NCI-H748 (cell line): ENCODE measurements around the gene MYMK.

Experiments used
- DNase-seq: peaks from one replicate; lab custom pipeline; 2025; ENCODE audit not compliant: unreplicated experiment; lab: John Stamatoyannopoulos, UW

MYMK gene

DNA sequence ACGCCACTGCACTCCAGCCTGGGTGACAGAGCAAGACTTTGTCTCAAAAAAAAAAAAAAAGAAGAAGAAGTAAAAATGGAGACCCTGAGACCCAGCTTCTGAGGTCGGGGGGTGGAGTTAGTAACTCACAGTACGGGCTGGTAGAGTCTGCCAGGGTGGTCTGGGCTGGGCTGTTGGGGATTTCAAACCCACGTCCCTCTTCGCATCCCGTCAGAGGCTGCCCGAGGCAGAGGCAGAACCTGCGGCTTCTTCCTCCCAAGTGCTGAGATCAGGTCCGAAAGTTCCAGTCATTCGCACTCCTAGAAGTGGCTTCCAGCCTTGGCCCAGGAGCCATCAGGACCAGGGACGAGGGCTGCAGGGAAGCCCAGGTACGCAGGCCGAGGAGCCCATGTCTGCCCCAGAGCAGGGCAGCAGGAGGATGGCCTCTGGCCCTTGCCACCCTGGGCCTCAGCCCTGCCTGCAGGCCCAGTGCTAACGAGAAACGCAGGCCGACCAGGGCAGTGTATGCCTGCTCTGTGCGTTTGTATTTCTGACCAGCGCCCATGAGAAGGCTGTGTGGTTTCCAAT, 36.0 kb downstream of the MYMK start:
- DNase-seq = no peak

DNA sequence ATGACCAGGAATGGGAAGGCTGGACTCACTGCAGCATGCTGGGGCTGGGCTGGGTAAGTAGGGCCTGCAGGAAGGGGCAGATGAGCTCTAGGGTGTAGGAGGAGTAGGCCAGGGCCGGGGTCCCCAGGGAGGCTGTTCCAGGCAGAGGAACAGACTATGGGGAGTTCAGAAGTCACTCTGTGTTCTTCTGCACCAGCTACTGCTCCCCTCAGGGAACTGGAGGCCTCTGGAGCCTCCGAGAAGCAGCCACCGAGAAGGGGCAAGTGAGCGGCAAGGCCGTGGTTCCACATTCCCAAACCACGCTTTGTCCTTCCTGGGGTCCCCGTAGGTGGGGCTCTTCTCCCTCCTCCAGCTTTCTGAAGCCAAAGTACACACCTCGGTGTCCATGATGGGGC, 37.4 kb downstream of the MYMK start:
- DNase-seq = no peak

DNA sequence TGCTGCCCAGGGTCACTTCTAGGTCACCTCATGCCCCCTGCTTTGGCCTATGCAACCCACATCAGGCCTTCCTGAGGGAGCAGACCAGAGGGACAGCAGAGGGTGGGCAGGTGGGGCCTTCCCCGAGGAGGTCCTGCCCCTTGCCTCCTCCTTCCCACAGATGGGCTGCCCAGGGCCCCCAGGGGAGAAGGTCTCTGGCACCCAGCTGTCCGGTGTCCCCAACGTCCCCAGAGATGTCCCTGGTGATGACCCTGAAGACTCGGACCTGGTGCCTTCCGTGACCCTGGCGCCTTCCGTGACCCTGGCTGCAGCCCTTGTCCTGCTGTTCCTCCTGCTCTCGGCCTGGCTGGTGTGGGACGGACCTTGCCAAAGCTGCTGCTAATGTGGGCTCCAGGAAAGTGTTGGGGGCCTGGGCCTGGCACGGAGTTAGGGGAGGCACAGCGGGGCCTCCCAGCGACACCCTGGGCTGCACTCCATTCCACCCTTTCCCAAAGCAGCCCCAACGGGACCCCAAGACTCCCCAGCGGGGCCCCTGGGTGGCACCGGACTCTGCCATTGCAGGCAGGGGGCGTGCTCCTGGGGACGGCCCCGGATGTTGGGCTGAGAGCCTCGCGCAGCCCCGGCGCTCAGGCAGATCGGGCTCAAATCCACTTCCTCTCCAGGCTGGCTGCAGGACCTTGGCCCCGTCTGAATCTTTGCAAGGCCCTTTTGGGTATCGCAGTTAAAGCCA, 39.1 kb downstream of the MYMK start:
- no peak for DNase-seq

DNA sequence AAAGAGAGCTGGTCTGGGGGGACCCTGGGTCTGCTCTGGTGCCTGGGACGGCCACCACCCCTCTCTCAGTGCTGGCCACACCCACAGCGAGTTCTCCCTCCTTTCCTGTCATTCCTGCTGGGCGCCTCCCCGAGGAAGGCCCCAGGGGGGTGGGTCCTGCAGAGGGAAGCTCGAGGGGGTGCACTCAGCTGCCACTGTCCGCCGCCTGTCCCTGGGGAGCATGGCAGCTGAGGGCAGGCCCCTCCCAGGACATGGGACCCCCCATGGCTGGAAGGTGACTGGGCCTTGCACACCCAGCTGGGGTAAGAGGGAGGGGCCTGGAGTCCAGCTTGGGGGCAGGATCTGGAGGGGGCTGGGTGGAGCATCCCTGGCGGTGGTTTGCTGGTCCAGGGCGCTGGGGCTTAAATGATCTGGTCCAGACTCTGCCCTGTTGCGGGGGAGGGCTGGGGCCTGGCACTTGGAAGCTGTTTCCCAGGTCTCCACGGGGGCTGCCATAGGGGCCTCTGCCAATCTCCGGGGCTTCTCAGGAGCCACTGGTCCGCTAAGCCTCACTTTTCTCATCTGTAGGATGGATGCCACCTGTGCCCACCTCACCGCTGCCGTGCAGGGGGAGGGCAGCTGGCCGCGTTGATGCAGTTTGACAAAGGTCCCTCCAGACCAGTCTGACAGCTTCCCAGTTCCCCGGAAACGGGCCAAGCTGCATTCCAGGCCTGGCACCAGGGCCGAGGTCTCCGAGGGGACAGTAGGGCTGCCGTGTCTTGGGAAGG, 39.9 kb downstream of the MYMK start:
- no peak for DNase-seq

DNA sequence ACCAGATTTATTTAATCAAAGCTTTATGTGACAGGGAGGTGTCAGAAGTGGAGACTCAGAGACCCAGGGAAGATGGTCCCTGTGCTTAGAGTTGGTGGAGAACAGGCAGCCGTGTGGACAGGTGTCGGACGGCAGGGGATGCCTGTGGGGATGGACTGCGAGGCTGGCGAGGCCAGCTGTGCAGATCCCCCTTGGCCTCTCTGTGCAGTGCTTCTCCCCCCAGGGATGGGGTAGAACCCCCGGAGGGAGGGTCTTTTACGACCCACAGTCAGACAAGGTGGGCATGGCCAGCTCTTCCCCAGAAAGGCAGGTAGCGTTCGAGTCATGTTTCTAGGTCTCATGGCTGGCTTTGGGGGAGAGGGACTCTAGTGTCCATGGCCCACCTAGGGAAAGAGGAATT, 41.1 kb downstream of the MYMK start:
- DNase-seq = no peak

DNA sequence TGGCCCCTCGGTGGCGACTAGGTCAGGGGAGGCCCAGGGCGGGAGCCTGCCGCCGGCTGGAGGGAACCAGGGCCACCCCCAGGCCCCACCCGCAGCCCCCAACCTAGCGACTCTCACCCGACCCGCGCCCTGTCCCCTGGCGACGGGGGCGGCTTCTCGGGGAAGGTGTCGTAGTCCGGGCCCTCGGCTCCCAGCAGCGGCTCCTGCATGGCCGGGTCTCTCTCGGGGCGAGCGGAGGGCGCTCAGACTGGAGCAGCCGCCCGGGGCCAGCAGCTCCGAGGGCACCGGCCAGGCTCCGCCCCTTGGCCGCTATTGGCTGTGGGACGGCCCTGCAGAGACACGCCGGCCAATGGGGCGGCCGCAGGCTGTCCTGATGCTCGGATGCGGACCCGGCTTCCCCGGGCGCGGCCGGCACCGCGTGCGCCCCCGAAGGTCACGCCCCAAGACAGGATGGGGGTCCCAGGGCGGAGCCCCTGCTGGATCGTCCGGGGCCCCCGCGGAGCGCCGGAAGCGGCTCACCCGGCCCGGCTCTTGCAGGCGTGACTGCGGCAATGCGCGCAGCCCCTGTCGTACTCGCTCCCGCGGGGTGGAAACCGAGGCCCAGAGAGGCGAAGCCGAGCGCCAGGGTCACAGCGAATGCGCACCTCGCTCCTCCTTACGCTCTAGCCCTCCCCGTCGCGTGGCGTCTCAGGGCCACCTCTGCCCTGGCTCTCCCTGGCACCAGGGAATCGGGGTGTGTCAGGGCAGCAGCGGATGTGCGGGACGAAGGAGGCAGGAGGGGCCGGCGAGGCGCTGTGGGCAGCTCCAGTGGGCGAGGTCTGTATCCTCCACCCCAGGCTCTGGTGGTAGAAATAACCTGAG, 45.7 kb downstream of the MYMK start, which contains the start of gene SLC2A6:
TSS of gene SLC2A6 (minus strand) at position 249 of the 861 bp plus-strand sequence. CDS start at position 209, 40 bp downstream.
- peak; percentile 93 for DNase-seq

DNA sequence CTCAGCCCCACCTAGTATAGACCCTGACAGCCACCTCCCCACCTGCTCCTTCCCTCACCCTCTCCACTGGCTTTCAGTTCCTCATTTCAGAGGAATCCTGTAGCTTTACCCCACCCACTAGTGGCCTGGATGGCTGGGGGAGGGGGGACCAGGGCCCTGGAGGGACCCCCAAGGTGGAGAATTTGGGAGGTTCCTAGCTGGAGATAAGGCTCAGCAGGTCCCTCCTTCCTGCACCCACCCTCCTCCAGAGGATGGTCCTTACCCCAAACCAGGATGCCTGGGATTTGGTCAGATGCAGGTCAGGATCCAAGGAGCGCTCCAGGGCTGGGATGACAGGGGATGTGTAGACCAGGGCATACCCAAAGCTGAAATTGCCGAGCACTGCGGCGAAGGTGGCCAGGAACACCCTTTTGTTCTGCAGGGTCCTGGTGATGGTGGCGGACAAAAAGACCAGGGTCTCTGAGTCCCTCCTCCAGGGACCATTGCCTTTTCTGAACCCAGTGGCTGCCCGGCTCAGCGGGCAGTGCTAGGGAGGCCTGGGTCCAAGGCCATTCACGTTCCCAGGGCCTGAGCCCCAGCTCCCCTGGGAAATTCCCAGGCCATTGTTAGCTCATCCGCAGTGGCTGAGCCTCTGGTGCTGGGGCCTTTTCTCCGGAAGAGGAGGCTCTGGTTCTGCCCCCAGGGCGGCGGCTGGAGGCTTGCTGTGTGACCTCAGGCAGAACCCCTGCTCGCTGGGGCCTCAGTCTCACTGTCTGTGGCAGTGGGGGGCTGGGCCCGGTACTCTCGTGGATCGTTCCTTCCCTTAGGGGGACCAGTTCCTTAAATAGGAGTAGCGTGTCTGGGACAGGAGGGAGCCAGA, 46.5 kb downstream of the MYMK start:
- peak; percentile 32 for DNase-seq

DNA sequence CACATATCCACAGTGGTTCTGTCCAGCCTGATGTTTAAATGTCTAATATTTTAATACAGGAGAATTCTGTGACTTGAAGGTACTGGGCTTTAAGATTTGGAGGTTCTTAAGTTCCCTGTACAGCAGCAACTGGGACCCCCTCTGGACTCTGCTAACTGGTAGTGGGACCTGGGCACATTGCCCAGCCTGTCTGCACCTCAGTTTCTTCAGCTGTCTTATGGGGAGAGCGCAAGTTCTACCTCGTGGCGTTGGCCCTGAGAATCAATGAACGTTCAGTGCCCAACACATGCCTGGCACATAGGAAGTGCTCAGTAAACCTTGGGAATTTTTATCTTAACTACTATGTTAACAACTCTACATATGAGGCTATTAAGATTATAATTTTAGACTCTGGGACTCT, 47.3 kb downstream of the MYMK start:
- DNase-seq = no peak

DNA sequence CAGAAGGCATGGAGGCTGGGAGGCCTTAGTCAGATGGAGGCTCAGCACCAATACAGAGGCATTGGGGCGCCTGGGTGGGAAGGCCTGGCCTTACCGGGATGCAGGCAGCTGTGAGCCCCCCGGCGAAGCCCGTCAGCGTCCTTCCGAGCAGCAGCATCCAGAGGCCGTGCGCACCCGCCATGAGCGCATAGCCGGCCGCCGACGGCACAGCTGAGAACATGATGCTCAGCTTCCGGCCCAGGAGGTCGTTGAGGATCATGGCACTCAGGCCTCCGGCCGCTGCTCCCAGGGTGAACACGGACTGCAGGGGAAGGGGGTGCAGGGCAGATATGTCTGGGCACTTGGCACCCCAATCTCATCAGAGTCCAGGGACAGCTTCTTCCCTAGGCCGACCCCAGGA, 47.8 kb downstream of the MYMK start:
- DNase-seq = no peak

DNA sequence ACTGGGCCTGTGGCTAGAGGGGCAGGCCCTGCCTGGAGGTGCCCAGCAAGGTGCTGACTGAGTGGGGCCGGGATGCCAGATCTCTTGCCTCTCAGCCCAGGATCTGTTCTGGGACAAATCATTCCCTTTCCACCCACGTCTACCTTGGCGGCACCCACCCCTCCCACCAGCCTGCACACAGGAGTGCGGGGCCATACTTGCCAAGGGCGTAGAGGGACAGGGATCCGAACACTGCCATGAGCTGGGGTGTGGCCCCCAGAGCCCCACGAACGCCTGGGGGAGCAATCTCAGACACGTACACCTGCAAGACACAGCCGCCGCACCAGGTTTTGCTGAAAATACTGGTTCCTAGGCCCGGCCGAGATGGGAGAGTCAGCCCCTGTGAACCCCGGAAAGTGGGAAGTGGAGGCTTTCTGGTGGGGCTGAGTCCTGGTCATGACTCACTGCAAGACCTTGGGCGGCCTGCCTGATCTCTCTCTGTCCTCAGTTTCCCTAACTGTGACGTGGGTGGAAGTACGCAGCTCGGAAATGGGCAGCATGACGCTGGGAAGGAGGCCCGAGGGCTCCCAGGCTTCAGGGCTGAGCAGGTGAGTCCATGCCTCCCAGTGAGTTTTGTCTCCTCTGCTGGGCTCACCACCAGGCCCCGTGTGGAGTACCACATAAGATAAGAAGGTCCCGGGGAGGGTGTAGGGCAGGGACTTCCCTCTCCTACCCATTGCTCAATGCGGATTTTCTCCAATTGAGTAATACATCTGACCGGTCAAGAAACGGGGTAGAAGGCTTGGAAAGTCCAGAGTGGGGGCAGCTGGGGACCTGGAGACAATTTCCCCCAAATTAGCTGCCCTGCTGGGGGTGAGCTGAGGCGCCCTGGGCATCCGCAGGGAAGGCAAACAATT, 48.5 kb downstream of the MYMK start:
- no peak for DNase-seq

DNA sequence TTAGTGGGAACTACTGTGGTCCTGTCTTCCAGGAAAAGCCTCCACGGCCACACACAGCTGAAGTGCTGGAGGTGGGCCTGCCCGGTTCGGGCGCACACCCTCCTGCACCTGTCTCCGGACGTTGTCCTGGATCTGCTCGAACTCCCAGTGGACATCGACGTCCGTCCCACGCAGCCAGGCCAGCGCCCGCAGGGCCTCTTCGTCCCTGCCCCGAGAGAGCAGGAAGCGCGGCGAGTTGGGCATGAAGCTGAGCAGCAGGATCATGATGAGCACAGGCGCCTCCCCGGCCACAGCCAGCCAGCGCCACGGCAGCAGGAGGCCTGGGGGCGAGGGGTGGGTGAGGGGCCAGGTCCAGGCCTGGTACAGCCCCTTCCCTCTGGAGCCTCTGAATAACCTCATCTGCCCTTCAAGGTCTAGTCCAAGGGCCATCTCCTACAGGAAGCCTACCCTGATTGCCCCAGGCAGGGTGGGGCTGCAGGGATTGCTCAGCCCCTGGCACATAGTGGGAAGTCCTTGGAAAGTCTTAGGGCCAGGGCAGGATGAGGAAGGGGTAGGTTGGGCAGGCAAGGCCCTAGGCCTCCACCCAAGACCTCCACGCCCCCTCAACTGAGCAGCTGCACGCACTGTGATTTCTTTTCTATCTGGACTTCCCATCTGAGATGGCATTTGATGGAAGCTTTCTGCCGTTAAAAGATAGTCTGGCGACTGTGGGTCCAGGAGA, 49.3 kb downstream of the MYMK start:
- no peak for DNase-seq

DNA sequence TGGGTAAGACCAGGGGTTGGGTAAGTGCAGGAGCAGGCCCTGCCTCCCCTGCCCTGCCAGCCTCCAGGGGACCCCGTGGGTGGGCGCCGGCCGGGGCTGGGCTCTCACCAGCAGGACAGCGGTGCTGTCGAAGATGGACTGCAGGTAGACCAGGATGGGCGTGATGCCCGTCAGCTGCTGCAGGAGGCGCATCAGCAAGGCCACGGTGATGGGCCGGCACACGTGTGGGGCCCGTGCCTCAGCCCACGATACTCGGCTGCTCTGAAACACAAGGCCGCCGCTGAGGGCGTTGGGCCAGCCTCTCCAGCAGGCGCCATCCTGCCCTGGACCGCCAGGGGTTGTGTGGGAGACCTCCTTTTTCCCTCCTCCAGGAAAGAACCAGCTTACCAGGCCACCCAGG, 49.9 kb downstream of the MYMK start:
- DNase-seq = no peak

DNA sequence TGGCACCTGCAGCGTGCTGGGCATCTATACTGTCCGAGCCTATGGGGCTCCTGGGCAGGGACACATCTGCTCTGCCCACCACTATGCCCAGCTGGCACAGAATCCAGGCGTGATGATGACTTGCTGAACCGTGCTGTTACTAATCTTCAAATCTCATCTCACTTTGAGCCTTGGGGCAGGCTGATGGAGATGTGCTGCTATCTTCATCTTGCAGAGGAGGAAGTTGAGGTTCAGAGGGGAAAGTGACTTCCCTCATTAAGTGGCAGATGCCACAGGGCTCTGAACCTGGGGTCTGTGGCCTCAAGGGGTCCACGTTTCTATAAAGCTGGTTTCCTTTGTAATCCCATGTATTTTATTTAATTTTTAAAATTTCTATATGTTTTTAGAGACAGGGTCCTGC, 50.5 kb downstream of the MYMK start:
- no peak for DNase-seq

DNA sequence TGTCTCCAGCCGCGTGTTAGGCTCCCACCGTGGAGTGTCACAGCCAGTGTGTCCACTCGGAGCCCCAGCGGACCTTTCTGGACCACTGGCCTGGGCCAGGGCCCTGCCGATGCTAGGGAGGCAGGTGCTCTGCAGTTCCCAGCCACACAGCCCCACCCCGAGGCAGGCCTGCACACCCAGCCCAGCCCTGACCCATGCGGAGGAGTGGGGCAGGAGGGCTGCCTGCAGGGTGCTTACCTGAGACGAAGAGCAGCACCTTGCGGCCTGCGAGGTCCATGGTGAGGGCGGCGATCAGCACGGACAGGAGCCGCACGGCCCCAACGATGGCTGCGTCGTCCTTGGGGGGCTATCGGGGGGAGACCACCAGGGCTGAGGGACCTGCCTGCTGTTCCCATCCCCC, 51.0 kb downstream of the MYMK start:
- no peak for DNase-seq

DNA sequence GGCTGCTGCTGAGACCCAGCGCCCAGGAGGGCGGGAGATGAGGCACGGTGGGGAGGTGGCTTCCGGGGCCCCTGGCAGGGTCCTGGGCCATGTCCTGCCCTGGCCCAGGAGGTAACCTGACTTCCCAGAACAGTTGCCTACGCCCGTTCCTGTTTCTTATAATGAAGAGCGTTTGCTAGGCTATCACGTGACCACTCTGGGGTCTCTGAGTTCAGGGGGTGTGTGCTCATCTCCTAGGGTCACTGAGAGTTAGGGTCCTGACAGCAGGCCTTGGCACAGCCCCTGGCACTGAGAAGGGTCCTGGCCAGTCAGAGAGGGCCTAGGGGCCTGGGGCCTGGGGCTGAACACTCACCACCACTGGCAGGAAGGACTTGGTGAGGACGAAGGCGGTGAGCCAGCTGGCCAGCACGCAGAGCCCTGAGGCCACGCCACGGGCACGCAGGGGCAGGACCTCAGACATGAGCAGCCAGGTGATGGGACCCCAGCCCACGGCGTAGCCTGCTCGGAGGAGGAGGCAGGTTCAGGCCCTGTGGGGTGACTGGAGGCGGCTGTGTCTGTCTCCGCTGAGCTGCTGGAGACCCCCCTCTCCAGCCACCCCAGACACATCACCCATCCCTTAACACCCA, 51.9 kb downstream of the MYMK start:
- DNase-seq = no peak

DNA sequence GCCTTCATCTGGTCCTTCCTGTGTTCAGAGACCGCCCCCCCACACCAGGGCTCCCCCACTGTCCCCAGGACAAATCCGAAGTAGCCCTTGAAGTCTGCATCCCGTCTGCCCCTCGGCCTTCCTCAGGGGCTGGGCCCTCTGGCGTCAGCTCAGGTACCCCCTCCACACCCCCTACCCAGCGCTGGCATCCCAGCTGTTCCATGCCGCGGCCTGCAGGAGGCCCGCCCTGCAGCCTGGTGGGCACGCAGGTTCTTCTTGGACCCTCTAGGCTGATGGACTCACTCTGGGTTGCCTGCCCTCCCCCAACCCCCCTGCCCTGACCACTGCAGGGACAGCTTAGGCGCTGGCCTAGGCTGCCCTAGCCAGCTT, 52.5 kb downstream of the MYMK start:
- no peak for DNase-seq

DNA sequence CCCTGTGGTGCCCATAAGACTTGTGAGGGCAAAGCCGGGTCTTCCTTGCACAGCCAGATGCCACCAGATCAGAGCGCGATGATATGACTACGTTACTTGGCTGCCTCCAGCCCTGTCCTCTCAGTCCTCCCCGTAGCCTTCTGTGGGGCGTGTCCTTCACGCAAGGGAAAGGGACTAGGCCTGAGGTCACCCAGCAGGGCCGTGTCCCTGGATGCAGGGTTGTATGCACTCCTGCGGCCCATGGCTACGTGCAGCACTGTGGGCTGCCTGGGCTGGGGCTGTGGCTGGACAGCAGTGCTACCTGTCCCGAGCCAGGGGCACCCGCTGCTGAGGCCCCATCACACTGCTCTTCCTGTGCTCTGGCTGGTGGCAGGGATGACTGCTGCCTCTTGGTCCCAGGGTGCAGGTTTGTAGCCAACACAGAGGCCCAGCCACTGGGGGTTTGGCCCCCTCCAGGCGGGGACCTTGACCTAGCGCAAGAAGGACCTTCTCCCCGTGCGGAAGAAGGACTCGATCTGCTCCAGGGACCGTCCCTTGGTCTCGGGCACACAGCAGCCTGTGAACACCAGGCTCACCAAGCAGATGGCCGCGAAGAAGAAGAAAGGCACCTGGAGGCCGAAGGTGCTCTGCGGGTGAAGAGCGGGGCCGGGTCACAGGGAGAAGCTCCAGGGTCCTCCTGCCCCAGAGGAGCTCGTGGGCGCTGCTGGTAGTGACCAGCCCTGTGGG, 53.0 kb downstream of the MYMK start:
- no peak for DNase-seq

DNA sequence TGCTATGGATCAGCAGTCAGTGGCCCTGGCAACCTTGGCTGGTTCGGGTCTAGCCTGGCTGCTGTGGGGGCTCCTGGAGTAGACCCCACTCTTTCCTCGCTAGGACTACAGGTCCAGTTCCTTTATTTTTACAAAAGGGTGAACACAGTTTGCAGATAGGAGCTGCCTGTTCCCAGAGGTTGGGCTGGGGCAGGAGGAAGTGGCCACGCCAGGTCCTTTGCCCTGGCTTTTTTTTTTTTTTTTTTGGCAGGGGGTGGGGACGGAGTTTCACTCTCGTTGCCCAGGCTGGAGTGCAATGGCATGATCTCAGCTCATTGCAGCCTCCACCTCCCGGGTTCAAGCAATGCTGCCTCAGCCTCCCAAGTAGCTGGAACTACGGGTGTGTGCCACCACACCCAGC, 53.8 kb downstream of the MYMK start:
- DNase-seq = no peak
